CD4-positive, CD25-positive, alpha-beta regulatory T cell (primary cell): ENCODE data around the gene POLR1A. TPM values are rescaled to one million over a fixed set of nuclear protein-coding genes. Genes with fewer than 3 reads are reported as not detected.

Experiments
- ATAC-seq, 2 donors: fragments of 150-1000 bp; cut with Tn5 transposase; one replicate each; pipeline ENCODE4 v1.10.0; 2021; ENCODE audit warnings: low read depth in 2 of 2, moderate number of reproducible peaks in 2 of 2, moderate library complexity in 1 of 2
- DNase-seq, 3 donors: peaks; one replicate each; pipeline versions ENCODE4 v3.0.0 to v3.0.0-alpha.2; 2012 to 2022; ENCODE audit warnings: mixed read lengths in 1 of 3
- H3K27ac ChIP-seq: one replicate; pipeline ENCODE4 v1.7.0; 2013; ENCODE audit warnings: mild to moderate bottlenecking, low read length; ENCODE audit not compliant: insufficient read depth, poor library complexity, severe bottlenecking
- H3K27me3 ChIP-seq: one replicate; pipeline ENCODE4 v1.7.0; 2013; ENCODE audit warnings: low read length; ENCODE audit not compliant: control insufficient read depth, insufficient read depth
- H3K36me3 ChIP-seq: one replicate; pipeline ENCODE4 v1.7.0; 2013; ENCODE audit warnings: mild to moderate bottlenecking, low read length, moderate library complexity; ENCODE audit not compliant: control insufficient read depth, insufficient read depth
- H3K4me1 ChIP-seq: 2 replicates; pipeline ENCODE4 v1.7.0; 2013; ENCODE audit warnings: mild to moderate bottlenecking, low read length; ENCODE audit not compliant: insufficient read depth, control insufficient read depth, poor library complexity, severe bottlenecking
- H3K4me3 ChIP-seq: one replicate; pipeline ENCODE4 v1.7.0; 2013; ENCODE audit warnings: low read depth, mild to moderate bottlenecking, low read length, moderate library complexity
- H3K9me3 ChIP-seq, 2 experiments: 1 replicate in 1 of 2; 2 replicates in 1 of 2; pipeline ENCODE4 v1.7.0; 2013; ENCODE audit warnings: low read length in 2 of 2, mild to moderate bottlenecking in 1 of 2, moderate library complexity in 1 of 2; ENCODE audit not compliant: control insufficient read depth in 2 of 2
- H3K27ac Mint-ChIP-seq, 3 donors: one replicate each; pipeline ENCODE4 v1.8.0; 2020 to 2022; ENCODE audit warnings: mild to moderate bottlenecking in 3 of 3, mixed read lengths in 3 of 3, moderate library complexity in 2 of 3
- H3K27me3 Mint-ChIP-seq: one replicate; pipeline ENCODE4 v1.8.0; 2022; ENCODE audit warnings: mild to moderate bottlenecking, mixed read lengths
- H3K36me3 Mint-ChIP-seq: one replicate; pipeline ENCODE4 v1.8.0; 2020; ENCODE audit warnings: mixed read lengths
- H3K4me1 Mint-ChIP-seq, 4 donors: one replicate each; pipeline ENCODE4 v1.8.0; 2020 to 2022; ENCODE audit warnings: mixed read lengths in 4 of 4, mild to moderate bottlenecking in 1 of 4
- H3K4me3 Mint-ChIP-seq, 4 donors: one replicate each; pipeline ENCODE4 v1.8.0; 2020 to 2022; ENCODE audit warnings: mild to moderate bottlenecking in 4 of 4, mixed read lengths in 4 of 4, moderate library complexity in 3 of 4
- H3K9me3 Mint-ChIP-seq, 7 donors: one replicate each; pipeline ENCODE4 v1.8.0; 2020 to 2022; ENCODE audit warnings: mixed read lengths in 7 of 7, mild to moderate bottlenecking in 3 of 7, moderate library complexity in 2 of 7
- polyA plus RNA-seq, 4 donors: library from polyadenylated mRNA; unstranded; fragments of 300-500 nt; fragmentation: Illumina TruSeq; gene quantifications; one replicate each; pipeline ENCODE4 v1.2.3, GENCODE V29; 2021
- total RNA-seq: library from RNA; stranded (reverse); gene quantifications from one replicate; pipeline ENCODE4 v1.2.3, GENCODE V29; 2022

The POLR1A gene
- total and polyA plus RNA-seq, 5 donors from 2014 or later: 1.3 to 23.9 (median 2.5) TPM

- H3K36me3 Mint-ChIP-seq: no peaks in the 10 kb centered on the region
- peaks cover 0 to 21% (median 14%) of the 10 kb centered on the region in 4 donors for H3K4me1 Mint-ChIP-seq
These were observed 115.6 kb downstream of the POLR1A start for GRCh38 chr2:85990084-85990483.

GRCh38 chr2:85989288-85989865, 116.3 kb downstream of the POLR1A start:
- ATAC-seq (no peak), DNase-seq (no peak)
- Mint-ChIP-seq H3K36me3 (no peaks in the 10 kb centered on the region), H3K4me1 (peaks cover 0 to 14% (median 10%) of the 10 kb centered on the region in 4 donors), H3K4me3 (no peak overlapping the region), H3K9me3 (no peaks in the 10 kb centered on the region), H3K27ac (peak overlapping the region in 2 of 3 donors; percentile 13 to 63), H3K27me3 (no peaks in the 10 kb centered on the region)
- Histone ChIP-seq H3K36me3 (no peaks in the 10 kb centered on the region), H3K4me1 (peaks cover 10% of the 10 kb centered on the region), H3K9me3 (no peaks in the 10 kb centered on the region), H3K27ac (no peak overlapping the region), H3K4me3 (no peak overlapping the region), H3K27me3 (no peaks in the 10 kb centered on the region)

More at GRCh38 chr2:85990084-85990483, 115.6 kb downstream of the POLR1A start:
- Mint-ChIP-seq H3K9me3 (no peaks in the 10 kb centered on the region), H3K27ac (peak overlapping the region in 1 of 3 donors; percentile 13), H3K4me3 (no peak overlapping the region), H3K27me3 (no peaks in the 10 kb centered on the region)
- no peaks in the 10 kb centered on the region for H3K27me3 ChIP-seq
- H3K36me3 ChIP-seq: no peaks in the 10 kb centered on the region
- H3K27ac ChIP-seq: no peak overlapping the region
- ATAC-seq: no peak
- H3K9me3 ChIP-seq: no peaks in the 10 kb centered on the region
- DNase-seq: no peak
- H3K4me1 ChIP-seq: peaks cover 17% of the 10 kb centered on the region
- H3K4me3 ChIP-seq: no peak overlapping the region

- no peak overlapping the region for H3K4me3 ChIP-seq
- H3K27ac Mint-ChIP-seq: no peak overlapping the region
- H3K27ac ChIP-seq: no peak overlapping the region
- no peak overlapping the region for H3K4me3 Mint-ChIP-seq
- peaks cover 0 to 9% (median 6%) of the 10 kb centered on the region in 4 donors for H3K4me1 Mint-ChIP-seq
- H3K9me3 Mint-ChIP-seq: no peaks in the 10 kb centered on the region
- H3K27me3 ChIP-seq: no peaks in the 10 kb centered on the region
- DNase-seq (no peak), ATAC-seq (no peak)
- H3K4me1 ChIP-seq: peaks cover 6% of the 10 kb centered on the region
- no peaks in the 10 kb centered on the region for H3K27me3 Mint-ChIP-seq
- no peaks in the 10 kb centered on the region for H3K36me3 ChIP-seq
- H3K9me3 ChIP-seq: no peaks in the 10 kb centered on the region
- H3K36me3 Mint-ChIP-seq: no peaks in the 10 kb centered on the region
These were observed 116.8 kb downstream of the POLR1A start for GRCh38 chr2:85988914-85989270.

GRCh38 chr2:85988175-85988913, 117.3 kb downstream of the POLR1A start:
- DNase-seq (no peak), ATAC-seq (no peak)
- Mint-ChIP-seq H3K9me3 (no peaks in the 10 kb centered on the region), H3K27me3 (peaks cover 1% of the 10 kb centered on the region), H3K36me3 (no peaks in the 10 kb centered on the region), H3K4me1 (peaks cover 0 to 5% (median 3%) of the 10 kb centered on the region in 4 donors), H3K4me3 (no peak overlapping the region), H3K27ac (no peak overlapping the region)
- Histone ChIP-seq H3K4me1 (peaks cover under 1% of the 10 kb centered on the region), H3K4me3 (no peak overlapping the region), H3K27me3 (no peaks in the 10 kb centered on the region), H3K27ac (no peak overlapping the region), H3K9me3 (no peaks in the 10 kb centered on the region), H3K36me3 (no peaks in the 10 kb centered on the region)

GRCh38 chr2:85987266-85988174, 118.2 kb downstream of the POLR1A start:
- Histone ChIP-seq H3K27me3 (no peaks in the 10 kb centered on the region), H3K27ac (no peak overlapping the region), H3K4me3 (no peak overlapping the region), H3K9me3 (no peaks in the 10 kb centered on the region), H3K36me3 (no peaks in the 10 kb centered on the region), H3K4me1 (no peaks in the 10 kb centered on the region)
- Mint-ChIP-seq H3K4me1 (peaks cover 0 to under 1% (median 0%) of the 10 kb centered on the region in 4 donors), H3K27ac (no peak overlapping the region), H3K4me3 (no peak overlapping the region), H3K27me3 (peaks cover 9% of the 10 kb centered on the region), H3K36me3 (no peaks in the 10 kb centered on the region), H3K9me3 (no peaks in the 10 kb centered on the region)
- ATAC-seq (no peak), DNase-seq (no peak)

GRCh38 chr2:85986121-85986520, 119.6 kb downstream of the POLR1A start:
- Mint-ChIP-seq H3K27me3 (peaks cover 10% of the 10 kb centered on the region), H3K36me3 (no peaks in the 10 kb centered on the region), H3K4me3 (no peak overlapping the region), H3K9me3 (no peaks in the 10 kb centered on the region), H3K4me1 (no peaks in the 10 kb centered on the region), H3K27ac (no peak overlapping the region)
- Histone ChIP-seq H3K4me1 (no peaks in the 10 kb centered on the region), H3K4me3 (no peak overlapping the region), H3K27ac (no peak overlapping the region), H3K36me3 (no peaks in the 10 kb centered on the region), H3K27me3 (no peaks in the 10 kb centered on the region), H3K9me3 (no peaks in the 10 kb centered on the region)
- ATAC-seq (no peak), DNase-seq (no peak)

- peaks cover 10% of the 10 kb centered on the region for H3K27me3 Mint-ChIP-seq
- peak overlapping the region in 1 of 3 donors; percentile 36 for H3K27ac Mint-ChIP-seq
- no peaks in the 10 kb centered on the region for H3K9me3 Mint-ChIP-seq
- no peak overlapping the region for H3K4me3 Mint-ChIP-seq
- no peaks in the 10 kb centered on the region for H3K9me3 ChIP-seq
- no peaks in the 10 kb centered on the region for H3K27me3 ChIP-seq
- no peaks in the 10 kb centered on the region for H3K4me1 Mint-ChIP-seq
- H3K4me1 ChIP-seq: no peaks in the 10 kb centered on the region
- no peak overlapping the region for H3K4me3 ChIP-seq
- no peak overlapping the region for H3K27ac ChIP-seq
- H3K36me3 ChIP-seq: no peaks in the 10 kb centered on the region
- no peaks in the 10 kb centered on the region for H3K36me3 Mint-ChIP-seq
- DNase-seq (no peak), ATAC-seq (no peak)
These were observed 120.9 kb downstream of the POLR1A start for GRCh38 chr2:85984788-85985187.
